H1 (cell line): Measurements from ENCODE around the gene TUT4. TPM values are rescaled to one million over a fixed set of nuclear protein-coding genes. Genes with fewer than 3 reads are reported as not detected.

Experiments used
- CTCF ChIA-PET: fragments of 300-600 bp; sonication (Branson Sonifier 250); formaldehyde crosslinking; loops from one replicate; lab custom pipeline; 2021; ENCODE audit not compliant: partially characterized antibody; lab: Charles Lee
- POLR2A ChIA-PET: fragments of 300-600 bp; sonication (Branson Sonifier 250); formaldehyde crosslinking; loops from one replicate; lab custom pipeline; 2021; ENCODE audit warnings: inconsistent platforms; ENCODE audit not compliant: partially characterized antibody; lab: Charles Lee
- DNase-seq, 2 experiments: peaks; one replicate each; pipeline versions ENCODE4 v3.0.0 to v3.0.0-alpha.2; 2010 to 2022; ENCODE audit warnings: low spot score in 2 of 2, low read depth in 1 of 2, mixed read lengths in 1 of 2
- FAIRE-seq: peaks from 2 replicates; lab custom pipeline; 2011; peaks lifted over from hg19 to GRCh38; lab: Jason Lieb, UNC
- H2AFZ ChIP-seq: 2 replicates; pipeline ENCODE4 v1.8.1; 2012; ENCODE audit warnings: low read length, inconsistent platforms
- H2AK5ac ChIP-seq: 2 replicates; pipeline ENCODE4 v1.6.1; 2013; ENCODE audit warnings: low read depth, low read length
- H2BK120ac ChIP-seq: replicated peaks from 2 replicates; pipeline ENCODE3; 2013; ENCODE audit warnings: low read depth, low read length, inconsistent platforms
- H2BK12ac ChIP-seq: 2 replicates; pipeline ENCODE4 v1.6.1; 2013; ENCODE audit warnings: low read depth, low read length
- H2BK15ac ChIP-seq: 2 replicates; pipeline ENCODE4 v1.6.1; 2013; ENCODE audit warnings: low read length
- H2BK20ac ChIP-seq: 2 replicates; pipeline ENCODE4 v1.6.1; 2013; ENCODE audit warnings: low read length
- H2BK5ac ChIP-seq: 2 replicates; pipeline ENCODE4 v1.6.1; 2013; ENCODE audit warnings: low read depth, low read length
- H3K14ac ChIP-seq: 2 replicates; pipeline ENCODE4 v1.6.1; 2013; ENCODE audit warnings: inconsistent platforms; ENCODE audit not compliant: insufficient read length
- H3K18ac ChIP-seq: 2 replicates; pipeline ENCODE4 v1.6.1; 2013; ENCODE audit warnings: low read length; ENCODE audit errors: extremely low read depth
- H3K23ac ChIP-seq: 2 replicates; pipeline ENCODE4 v1.6.1; 2013; ENCODE audit warnings: inconsistent platforms; ENCODE audit not compliant: insufficient read length
- H3K23me2 ChIP-seq: 2 replicates; pipeline ENCODE4 v1.6.1; 2013; ENCODE audit warnings: low read depth, low read length
- H3K27ac ChIP-seq: 2 replicates; pipeline ENCODE4 v1.6.1; 2011; ENCODE audit warnings: low read depth, low read length, inconsistent platforms
- H3K27me3 ChIP-seq, 4 experiments: replicated peaks in 1 of 4; 1 replicate in 1 of 4; 2 replicates in 3 of 4; pipeline versions ENCODE4 v1.6.1 to v1.8.1; 2011 to 2013; ENCODE audit warnings: low read length in 3 of 4, mild to moderate bottlenecking in 3 of 4, inconsistent platforms in 2 of 4, mixed read lengths in 2 of 4, moderate library complexity in 1 of 4; ENCODE audit not compliant: control insufficient read depth in 3 of 4, insufficient read depth in 3 of 4; ENCODE audit errors: extremely low read depth in 1 of 4
- H3K36me3 ChIP-seq, 4 experiments: 2 replicates each; pipeline versions ENCODE4 v1.6.1 to v1.8.1; 2011 to 2013; ENCODE audit warnings: mild to moderate bottlenecking in 4 of 4, low read length in 3 of 4, moderate library complexity in 2 of 4, control low read depth in 1 of 4, inconsistent platforms in 1 of 4; ENCODE audit not compliant: insufficient read depth in 4 of 4, control insufficient read depth in 2 of 4
- H3K4ac ChIP-seq: replicated peaks from 2 replicates; pipeline ENCODE3; 2013; ENCODE audit warnings: low read length, low read depth, mixed read lengths, inconsistent platforms; ENCODE audit not compliant: insufficient read length
- H3K4me1 ChIP-seq, 4 experiments: replicated peaks in 1 of 4; 1 replicate in 1 of 4; 2 replicates in 3 of 4; pipeline versions ENCODE4 v1.6.1 to v1.8.1; 2011 to 2013; ENCODE audit warnings: low read length in 3 of 4, inconsistent platforms in 2 of 4, mixed read lengths in 1 of 4; ENCODE audit not compliant: insufficient read depth in 4 of 4, control insufficient read depth in 3 of 4
- H3K4me2 ChIP-seq, 2 experiments: 2 replicates each; pipeline versions ENCODE4 v1.6.1 to v1.8.1; 2011 to 2013; ENCODE audit warnings: low read depth in 2 of 2, low read length in 2 of 2, control low read depth in 1 of 2, inconsistent platforms in 1 of 2, mild to moderate bottlenecking in 1 of 2; ENCODE audit not compliant: insufficient read depth in 1 of 2
- H3K4me3 ChIP-seq, 4 experiments: fragments of 200-600, 300-600 bp in 1 of 4; sonication (generic), shearing (Covaris generic), sonication (Bioruptor Twin) in 1 of 4; 2 replicates each; pipeline versions ENCODE4 v1.5.1 to v1.8.1; 2011 to 2016; ENCODE audit warnings: low read length in 4 of 4, low read depth in 3 of 4, control low read depth in 2 of 4, inconsistent platforms in 2 of 4, mild to moderate bottlenecking in 2 of 4, mixed read lengths in 1 of 4, moderate library complexity in 1 of 4; ENCODE audit not compliant: insufficient read depth in 2 of 4; ENCODE audit errors: extremely low read depth in 1 of 4
- H3K56ac ChIP-seq: replicated peaks from 2 replicates; pipeline ENCODE3; 2013; ENCODE audit warnings: low read depth, mild to moderate bottlenecking, mixed read lengths, low read length, inconsistent platforms; ENCODE audit not compliant: insufficient read length
- H3K79me1 ChIP-seq: 2 replicates; pipeline ENCODE4 v1.6.1; 2013; ENCODE audit warnings: low read depth, low read length, control low read depth
- H3K79me2 ChIP-seq, 2 experiments: 2 replicates each; pipeline versions ENCODE4 v1.6.1 to v1.8.1; 2012 to 2013; ENCODE audit warnings: low read length in 2 of 2, mild to moderate bottlenecking in 2 of 2, inconsistent platforms in 1 of 2; ENCODE audit not compliant: insufficient read depth in 2 of 2, control insufficient read depth in 1 of 2
- H3K9ac ChIP-seq, 4 experiments: replicated peaks in 1 of 4; 1 replicate in 1 of 4; 2 replicates in 3 of 4; pipeline versions ENCODE4 v1.6.1 to v1.8.1; 2011 to 2013; ENCODE audit warnings: low read depth in 3 of 4, low read length in 3 of 4, control low read depth in 2 of 4, mild to moderate bottlenecking in 2 of 4, moderate library complexity in 2 of 4, inconsistent platforms in 1 of 4; ENCODE audit errors: extremely low read depth in 1 of 4
- H3K9me3 ChIP-seq, 2 experiments: 2 replicates each; pipeline versions ENCODE4 v1.6.1 to v1.8.1; 2012 to 2013; ENCODE audit warnings: mild to moderate bottlenecking in 2 of 2, moderate library complexity in 2 of 2, control low read depth in 1 of 2, inconsistent platforms in 1 of 2, low read depth in 1 of 2, low read length in 1 of 2, mixed read lengths in 1 of 2; ENCODE audit not compliant: insufficient read depth in 2 of 2
- H4K20me1 ChIP-seq, 2 experiments: replicated peaks in 1 of 2; 2 replicates each; pipeline versions ENCODE3 to v1.8.1; 2011 to 2013; ENCODE audit warnings: inconsistent platforms in 2 of 2, low read length in 2 of 2, mild to moderate bottlenecking in 1 of 2; ENCODE audit not compliant: insufficient read depth in 2 of 2, control insufficient read depth in 1 of 2
- H4K5ac ChIP-seq: 2 replicates; pipeline ENCODE4 v1.6.1; 2013; ENCODE audit warnings: low read length, low read depth, mixed read lengths, inconsistent platforms; ENCODE audit not compliant: insufficient read length
- H4K8ac ChIP-seq: 2 replicates; pipeline ENCODE4 v1.8.0; 2013; ENCODE audit warnings: mild to moderate bottlenecking, moderate library complexity, low read length, inconsistent platforms; ENCODE audit not compliant: insufficient read depth; ENCODE audit errors: extremely low read depth
- H4K91ac ChIP-seq: replicated peaks from 2 replicates; pipeline ENCODE3; 2013; ENCODE audit warnings: low read length, mixed read lengths, inconsistent platforms; ENCODE audit not compliant: insufficient read length
- ATF3 ChIP-seq: IDR thresholded peaks from 2 replicates; pipeline ENCODE4 v1.6.1; 2011; ENCODE audit warnings: low read depth, mild to moderate bottlenecking, low read length; ENCODE audit not compliant: insufficient read depth
- CBX5 ChIP-seq: fragments of 300-800, 300-1000 bp; sonication (generic); IDR thresholded peaks from 2 replicates; pipeline ENCODE4 v1.7.1; 2016; ENCODE audit warnings: antibody characterized with exemption, low read length, low read depth
- E2F6 ChIP-seq: IDR thresholded peaks from 2 replicates; pipeline ENCODE4 v1.6.1; 2012; ENCODE audit warnings: inconsistent platforms
- JUN ChIP-seq: IDR thresholded peaks from 2 replicates; pipeline ENCODE4 v1.6.1; 2011; ENCODE audit warnings: low read depth, mild to moderate bottlenecking, improper control_type of control experiment, low read length
- JUND ChIP-seq: IDR thresholded peaks from 2 replicates; pipeline ENCODE4 v1.6.1; 2011; ENCODE audit warnings: mild to moderate bottlenecking, improper control_type of control experiment, low read length
- NANOG ChIP-seq: IDR thresholded peaks from 2 replicates; pipeline ENCODE4 v1.6.1; 2011; ENCODE audit warnings: low read length, low read depth, mild to moderate bottlenecking, inconsistent platforms; ENCODE audit not compliant: insufficient read depth, poor library complexity, severe bottlenecking
- RNF2 ChIP-seq: fragments of 200-900, 300-1000 bp; sonication (generic); IDR thresholded peaks from 2 replicates; pipeline ENCODE4 v1.7.1; 2016; ENCODE audit warnings: borderline replicate concordance, low read depth, mild to moderate bottlenecking, antibody characterized with exemption, low read length; ENCODE audit not compliant: poor library complexity, severe bottlenecking; ENCODE audit errors: missing control alignments
- SIX5 ChIP-seq: IDR thresholded peaks from 2 replicates; pipeline ENCODE4 v1.6.1; 2011; ENCODE audit warnings: mild to moderate bottlenecking, low read depth, low read length
- SP2 ChIP-seq: IDR thresholded peaks from 2 replicates; pipeline ENCODE4 v1.6.1; 2012; ENCODE audit warnings: mild to moderate bottlenecking, low read length, inconsistent platforms
- SP4 ChIP-seq: IDR thresholded peaks from 2 replicates; pipeline ENCODE4 v1.6.1; 2012; ENCODE audit warnings: low read length, inconsistent platforms
- TAF1 ChIP-seq: IDR thresholded peaks from 2 replicates; pipeline ENCODE4 v1.6.1; 2011; ENCODE audit warnings: mild to moderate bottlenecking, low read depth, low read length
- WGBS, 2 experiments: shearing (Covaris generic) in 1 of 2; methylation state at CpG; one replicate each; pipeline versions ENCODE4 v1.1.6 to v1.1.7; 2013 to 2015; ENCODE audit warnings: low lambda C conversion rate in 2 of 2, mixed read lengths in 2 of 2, inconsistent platforms in 1 of 2, low coverage in 1 of 2, missing lambda C conversion rate in 1 of 2; ENCODE audit not compliant: insufficient replicate concordance in 2 of 2, insufficient coverage in 1 of 2, insufficient read length in 1 of 2; ENCODE audit errors: extremely low coverage in 1 of 2, missing lambda C conversion rate in 1 of 2; 5-methylcytosine and 5-hydroxymethylcytosine counted together
- polyA plus RNA-seq, 7 experiments: library from polyadenylated mRNA; depleted of rRNA in 3 of 7; stranded (reverse) in 5 of 7; unstranded in 2 of 7; fragments of >200 nt in 5 of 7; fragments of 200-250 nt in 2 of 7; gene quantifications; 1 replicate in 5 of 7; 2 replicates in 1 of 7; 4 replicates in 1 of 7; pipeline versions ENCODE4 v1.2.1 to v1.2.3, GENCODE V29; 2011 to 2013; ENCODE audit warnings: missing spikeins in 2 of 7, mixed read lengths in 2 of 7
- total RNA-seq: library from RNA; stranded (reverse); fragmentation: NEBNext Ultra II Directional; extraction: Animal tissue kit (Norgen Biotek cat#: 25700); gene quantifications from 2 replicates; pipeline ENCODE4 v1.2.1, GENCODE V29; 2021
- TF ChIP-seq, protein P1 (sequence below): IDR thresholded peaks from 2 replicates; pipeline ENCODE4 v1.6.1; 2011; ENCODE audit warnings: low read length, improper control_type of control experiment

TUT4 gene
- total and polyA plus RNA-seq, 2 of the 8 experiments (the other 6 are each of a cell fraction or from before 2014, with no cell fraction given) = 54.5 to 63.3 TPM

DNA sequence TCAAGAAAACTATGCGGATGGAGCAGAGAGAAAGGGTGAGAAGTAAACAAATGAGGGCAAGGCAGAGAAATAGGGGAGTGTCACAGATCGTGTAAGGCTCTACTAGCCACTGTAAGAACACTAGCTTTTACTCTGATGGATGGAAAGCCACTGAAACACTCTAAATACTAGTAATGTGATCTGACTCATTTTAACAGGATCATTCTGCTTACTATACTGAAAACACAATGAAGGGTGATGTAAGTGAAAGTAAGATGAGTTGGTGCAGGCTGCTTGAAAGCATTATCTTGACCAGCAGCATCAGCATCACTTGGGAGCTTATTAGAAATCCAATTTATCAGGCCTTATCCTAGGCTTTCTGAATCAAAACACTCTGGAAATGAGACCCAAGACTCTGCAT is 32.7 kb downstream of the TUT4 start:
- ChIA-PET CTCF (no interaction called here), POLR2A (interaction anchor here (1.0 kb wide), 1 partner anchor 12 kb away, joined by 4 read pairs; no protein-coding TSS in a partner anchor)
- DNase-seq = no peak
- H3K4me3 ChIP-seq = no peak overlapping the region
- no peak overlapping the region for H2BK5ac ChIP-seq
- H3K23ac ChIP-seq = no peak overlapping the region
- FAIRE-seq = no peak
- no peak overlapping the region for H3K56ac ChIP-seq
- peaks cover 0 to 17% (median 3%) of the 10 kb centered on the region in 4 experiments; a peak in 4 of 8 replicates for H3K36me3 ChIP-seq
- no peaks in the 10 kb centered on the region for H3K4me1 ChIP-seq
- no peak overlapping the region for H4K91ac ChIP-seq
- WGBS, 2 experiments = 87% methylated on average over 2 of the region's 2 CpGs; no CpG with 5 or more reads in 1 of the 2 experiments
- H2AFZ ChIP-seq = no peak overlapping the region
- no peak overlapping the region for H3K27ac ChIP-seq
- H3K9ac ChIP-seq = no peak overlapping the region
- peaks cover 0 to 7% of the 10 kb centered on the region in 2 experiments; a peak in 2 of 4 replicates for H3K79me2 ChIP-seq
- no peaks in the 10 kb centered on the region for H3K79me1 ChIP-seq
- H2BK12ac ChIP-seq = no peak overlapping the region
- no peak overlapping the region for H2BK15ac ChIP-seq
- no peak overlapping the region for H3K14ac ChIP-seq
- no peak overlapping the region for H4K8ac ChIP-seq
- no peaks in the 10 kb centered on the region for H4K20me1 ChIP-seq
- H2BK120ac ChIP-seq = no peak overlapping the region
- no peak overlapping the region for H3K4me2 ChIP-seq
- H3K27me3 ChIP-seq = no peaks in the 10 kb centered on the region
- no peaks in the 10 kb centered on the region for H3K9me3 ChIP-seq
- H3K23me2 ChIP-seq = no peaks in the 10 kb centered on the region
- H3K4ac ChIP-seq = no peak overlapping the region
- H2BK20ac ChIP-seq = no peak overlapping the region
- H4K5ac ChIP-seq = no peak overlapping the region
- H3K18ac ChIP-seq = no peak overlapping the region
- H2AK5ac ChIP-seq = no peak overlapping the region
- TF ChIP-seq, protein P1, sequence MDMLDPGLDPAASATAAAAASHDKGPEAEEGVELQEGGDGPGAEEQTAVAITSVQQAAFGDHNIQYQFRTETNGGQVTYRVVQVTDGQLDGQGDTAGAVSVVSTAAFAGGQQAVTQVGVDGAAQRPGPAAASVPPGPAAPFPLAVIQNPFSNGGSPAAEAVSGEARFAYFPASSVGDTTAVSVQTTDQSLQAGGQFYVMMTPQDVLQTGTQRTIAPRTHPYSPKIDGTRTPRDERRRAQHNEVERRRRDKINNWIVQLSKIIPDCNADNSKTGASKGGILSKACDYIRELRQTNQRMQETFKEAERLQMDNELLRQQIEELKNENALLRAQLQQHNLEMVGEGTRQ = no peak
- TF ChIP-seq SP2 (no peak), SIX5 (no peak), SP4 (no peak), JUND (no peak), ATF3 (no peak), TAF1 (no peak), E2F6 (no peak), NANOG (no peak), RNF2 (no peak), JUN (no peak), CBX5 (no peak)
